GM06990 (cell line): ENCODE data around the gene NMT2.

ENCODE experiments used
- DNase-seq: peaks from one replicate; pipeline ENCODE4 v3.0.0-alpha.2; 2011; ENCODE audit not compliant: insufficient read length; ENCODE audit errors: extremely low read depth
- H3K27me3 ChIP-seq: replicated peaks from 2 replicates; pipeline ENCODE4 v1.6.0; 2011; ENCODE audit warnings: low read length; ENCODE audit not compliant: control insufficient read depth, insufficient read depth
- H3K36me3 ChIP-seq: 2 replicates; pipeline ENCODE4 v1.5.1; 2011; ENCODE audit warnings: low read length; ENCODE audit not compliant: control insufficient read depth, insufficient read depth
- H3K4me3 ChIP-seq: replicated peaks from 2 replicates; pipeline ENCODE4 v1.5.1; 2011; ENCODE audit warnings: low read depth, mild to moderate bottlenecking, control low read depth, low read length
- CTCF ChIP-seq: IDR thresholded peaks from 2 replicates; pipeline ENCODE4 v1.5.1; 2011; ENCODE audit warnings: low read length, control low read depth, mild to moderate bottlenecking, inconsistent platforms; ENCODE audit not compliant: insufficient read depth, poor library complexity, severe bottlenecking

NMT2 gene

GRCh38 chr10:15166325-15166724, 2.2 kb downstream of the NMT2 start:
- no peak for TF ChIP-seq CTCF
- Histone ChIP-seq H3K27me3 (no peaks in the 10 kb centered on the region), H3K36me3 (no peaks in the 10 kb centered on the region), H3K4me3 (no peak overlapping the region)
- no peak for DNase-seq

- H3K36me3 ChIP-seq, result no peaks in the 10 kb centered on the region
- no peaks in the 10 kb centered on the region for H3K27me3 ChIP-seq
- DNase-seq, result no peak
- H3K4me3 ChIP-seq, result no peak overlapping the region
- TF ChIP-seq CTCF, result no peak
Measured at GRCh38 chr10:15163253-15163828, 5.2 kb downstream of the NMT2 start.

- TF ChIP-seq CTCF, result no peak
Measured at GRCh38 chr10:15158972-15159371, 9.5 kb downstream of the NMT2 start.

GRCh38 chr10:15158448-15158847, 10.0 kb downstream of the NMT2 start:
- TF ChIP-seq CTCF, result no peak
- no peak for DNase-seq
- no peaks in the 10 kb centered on the region for H3K27me3 ChIP-seq
- H3K36me3 ChIP-seq, result no peaks in the 10 kb centered on the region
- H3K4me3 ChIP-seq, result no peak overlapping the region

More at GRCh38 chr10:15158972-15159371, 9.5 kb downstream of the NMT2 start:
- Histone ChIP-seq H3K27me3 (no peaks in the 10 kb centered on the region), H3K4me3 (no peak overlapping the region), H3K36me3 (no peaks in the 10 kb centered on the region)
- DNase-seq, result no peak

GRCh38 chr10:15155978-15156656, 12.4 kb downstream of the NMT2 start:
- no peaks in the 10 kb centered on the region for H3K27me3 ChIP-seq
- TF ChIP-seq CTCF, result no peak
- no peak for DNase-seq
- no peaks in the 10 kb centered on the region for H3K36me3 ChIP-seq
- H3K4me3 ChIP-seq, result no peak overlapping the region
